Activated CD8-positive, alpha-beta memory T cell treated with anti-CD3 and anti-CD28 coated beads, Interleukin-2, amount 10 ng/mL, durations not matched to agents 7 days and 5 days (primary cell): ENCODE results near the gene RIPOR2. TPM values are rescaled to one million over a fixed set of nuclear protein-coding genes. Genes with fewer than 3 reads are reported as not detected.
A peak's percentile ranks its signal among the peaks of the same experiment; 100 is the strongest.

Experiments used
- ATAC-seq: fragments of 150-1000 bp; cut with Tn5 transposase; one replicate; pipeline ENCODE4 v1.10.0; 2021; ENCODE audit warnings: moderate library complexity
- CTCF ChIA-PET: fragments of 350-600 bp; sonication (Branson Sonifier 250); formaldehyde crosslinking; loops from one replicate; lab custom pipeline; 2021; ENCODE audit warnings: antibody characterized with exemption; lab: Charles Lee
- DNase-seq: peaks from one replicate; pipeline ENCODE4 v3.0.0-alpha.2; 2020
- H3K27ac Mint-ChIP-seq: one replicate; pipeline ENCODE4 v1.8.0; 2021; ENCODE audit warnings: mild to moderate bottlenecking, mixed read lengths
- H3K27me3 Mint-ChIP-seq: one replicate; pipeline ENCODE4 v1.8.0; 2021; ENCODE audit warnings: mixed read lengths
- H3K36me3 Mint-ChIP-seq: one replicate; pipeline ENCODE4 v1.8.0; 2021; ENCODE audit warnings: mild to moderate bottlenecking, mixed read lengths
- H3K4me1 Mint-ChIP-seq: one replicate; pipeline ENCODE4 v1.8.0; 2021; ENCODE audit warnings: mixed read lengths
- H3K4me3 Mint-ChIP-seq: one replicate; pipeline ENCODE4 v1.8.0; 2021; ENCODE audit warnings: mild to moderate bottlenecking, moderate library complexity, mixed read lengths
- H3K9me3 Mint-ChIP-seq: one replicate; pipeline ENCODE4 v1.8.0; 2022; ENCODE audit warnings: low read depth, mixed read lengths
- total RNA-seq, 2 experiments: library from RNA; stranded (reverse); gene quantifications; one replicate each; pipeline ENCODE4 v1.2.3, GENCODE V29; 2021

The RIPOR2 gene
- total RNA-seq, 2 experiments from 2014 or later = 53.4 to 104 TPM

DNA sequence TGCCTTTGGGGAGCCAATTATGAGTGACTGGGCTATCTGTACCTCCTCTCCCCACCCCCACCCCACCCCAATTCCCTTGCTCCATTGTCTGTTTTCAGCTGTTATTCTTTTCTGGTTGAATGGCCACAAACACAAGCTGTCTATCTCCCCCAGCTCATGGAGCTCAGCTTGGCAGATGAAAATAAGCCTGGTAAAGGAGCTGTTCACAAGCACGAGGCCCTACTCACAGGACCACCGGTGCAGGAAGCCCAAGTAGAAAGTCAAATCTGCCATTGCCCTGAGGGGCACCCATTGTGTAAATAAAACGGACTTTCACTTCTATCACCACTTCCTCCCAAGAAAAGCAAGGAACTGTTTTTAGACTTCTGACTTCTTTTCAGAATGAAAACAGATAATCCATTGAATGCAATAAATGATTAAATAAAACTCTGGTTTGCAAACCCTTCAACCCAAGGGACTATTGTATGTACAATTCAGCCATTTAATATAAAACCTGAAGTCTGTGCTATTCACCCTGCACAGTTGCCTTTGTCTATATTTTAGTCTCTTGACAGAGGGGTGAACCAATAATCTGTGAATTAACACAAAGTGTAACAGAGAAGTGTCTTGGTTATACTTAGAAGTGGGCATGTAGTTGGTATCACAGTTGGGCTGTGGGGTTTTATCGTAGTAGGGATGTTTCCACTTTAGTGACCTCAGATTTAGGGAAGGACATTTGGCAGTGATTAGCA is 27.7 kb downstream of the RIPOR2 start:
- H3K36me3 Mint-ChIP-seq = peaks cover 58% of the 10 kb centered on the region
- peak overlapping the region; percentile 75 for H3K27ac Mint-ChIP-seq
- CTCF ChIA-PET = interaction anchor here (0.7 to 7.1 kb wide), 9 partner anchors 9 to 115 kb away, joined by 3 to 72 read pairs (median 11); partner anchors contain the start of gene RIPOR2
- ATAC-seq = no peak
- H3K27me3 Mint-ChIP-seq = no peaks in the 10 kb centered on the region
- H3K9me3 Mint-ChIP-seq = peaks cover 1% of the 10 kb centered on the region
- H3K4me1 Mint-ChIP-seq = peaks cover 63% of the 10 kb centered on the region
- DNase-seq = peak; percentile 52
- H3K4me3 Mint-ChIP-seq = peak overlapping the region; percentile 79

DNA sequence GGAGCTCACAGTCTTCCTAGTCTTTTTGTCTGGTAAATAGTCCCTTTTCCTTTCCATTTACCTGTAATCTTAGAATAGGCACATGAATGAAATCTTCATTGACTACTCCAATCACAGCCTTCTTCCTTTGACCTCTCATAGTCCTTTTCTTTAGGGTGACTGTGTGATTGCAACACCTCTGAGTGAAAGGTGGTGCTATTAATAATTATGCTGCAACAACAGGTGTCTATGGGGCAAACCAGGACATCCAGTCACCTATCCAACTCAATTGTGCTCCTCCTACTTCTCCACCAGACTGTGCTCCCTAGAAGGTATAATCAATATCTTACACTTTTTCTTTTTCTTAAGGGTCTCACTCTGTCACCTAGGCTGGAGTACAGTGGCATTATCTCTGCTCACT is 29.4 kb downstream of the RIPOR2 start:
- DNase-seq (no peak), ATAC-seq (no peak)
- CTCF ChIA-PET = interaction anchor here (1.0 to 2.4 kb wide), 4 partner anchors 18 to 111 kb away, joined by 3 to 11 read pairs (median 4); no protein-coding TSS in a partner anchor
- H3K27me3 Mint-ChIP-seq = no peaks in the 10 kb centered on the region
- H3K4me1 Mint-ChIP-seq = peaks cover 61% of the 10 kb centered on the region
- no peak overlapping the region for H3K4me3 Mint-ChIP-seq
- peaks cover 58% of the 10 kb centered on the region for H3K36me3 Mint-ChIP-seq
- no peak overlapping the region for H3K27ac Mint-ChIP-seq
- H3K9me3 Mint-ChIP-seq = peaks cover 2% of the 10 kb centered on the region

DNA sequence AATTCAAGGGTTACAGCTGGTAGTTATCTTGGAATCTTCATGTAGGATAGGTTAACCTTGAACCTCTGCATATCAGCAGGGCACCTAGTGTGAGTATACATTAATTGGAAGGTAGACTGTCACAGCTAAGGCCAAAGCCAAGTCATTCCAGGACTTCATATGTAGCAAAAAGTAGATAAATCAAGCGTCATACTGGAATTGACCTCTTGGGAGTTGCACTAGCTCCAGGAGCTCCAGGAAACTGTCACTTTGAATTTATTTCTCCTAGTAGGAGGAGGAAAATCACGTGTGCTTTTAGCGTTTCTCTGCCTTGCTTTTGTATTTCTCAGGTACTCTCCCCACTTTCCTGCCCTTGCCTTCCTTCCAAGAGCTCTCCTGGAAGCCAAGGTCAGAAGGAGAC is 30.3 kb downstream of the RIPOR2 start:
- peaks cover 2% of the 10 kb centered on the region for H3K9me3 Mint-ChIP-seq
- peaks cover 64% of the 10 kb centered on the region for H3K4me1 Mint-ChIP-seq
- H3K27ac Mint-ChIP-seq = no peak overlapping the region
- DNase-seq = no peak
- CTCF ChIA-PET = interaction anchor here (0.5 to 2.4 kb wide), 7 partner anchors 19 to 166 kb away, joined by 3 to 11 read pairs (median 3); no protein-coding TSS in a partner anchor
- no peaks in the 10 kb centered on the region for H3K27me3 Mint-ChIP-seq
- H3K36me3 Mint-ChIP-seq = peaks cover 63% of the 10 kb centered on the region
- no peak for ATAC-seq
- H3K4me3 Mint-ChIP-seq = no peak overlapping the region

- Mint-ChIP-seq H3K27ac (no peak overlapping the region), H3K36me3 (peaks cover 67% of the 10 kb centered on the region), H3K4me1 (peaks cover 62% of the 10 kb centered on the region), H3K9me3 (peaks cover 2% of the 10 kb centered on the region), H3K27me3 (no peaks in the 10 kb centered on the region), H3K4me3 (no peak overlapping the region)
- CTCF ChIA-PET = interaction anchor here (0.9 kb wide), 1 partner anchor 48 kb away, joined by 3 read pairs; no protein-coding TSS in a partner anchor
- DNase-seq (no peak), ATAC-seq (no peak)
Observed at GRCh38 chr6:24903681-24904080, 32.1 kb downstream of the RIPOR2 start.

DNA sequence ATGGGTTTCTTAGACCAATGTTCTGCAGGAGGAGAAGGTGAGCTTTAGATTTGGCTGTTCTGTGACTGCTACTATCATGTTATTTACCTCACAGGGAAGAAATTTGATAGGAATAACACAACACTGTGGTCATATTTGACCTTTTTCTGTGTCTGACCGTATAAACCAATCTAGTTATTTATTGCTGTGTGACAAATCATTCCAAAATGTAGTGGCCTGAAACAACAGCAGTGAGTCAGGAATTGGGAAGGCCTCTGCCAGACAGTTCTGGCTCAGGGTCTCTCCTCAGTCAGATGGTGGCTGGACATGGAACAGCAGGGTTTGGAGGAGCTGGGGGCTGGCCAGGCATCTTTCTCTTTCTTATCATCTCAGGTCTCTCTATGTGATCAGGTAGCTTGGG is 33.0 kb downstream of the RIPOR2 start:
- no peak overlapping the region for H3K27ac Mint-ChIP-seq
- H3K4me1 Mint-ChIP-seq = peaks cover 60% of the 10 kb centered on the region
- no peak for DNase-seq
- no peaks in the 10 kb centered on the region for H3K27me3 Mint-ChIP-seq
- CTCF ChIA-PET = interaction anchor here (0.9 kb wide), 1 partner anchor 49 kb away, joined by 3 read pairs; no protein-coding TSS in a partner anchor
- H3K4me3 Mint-ChIP-seq = no peak overlapping the region
- H3K9me3 Mint-ChIP-seq = peaks cover 2% of the 10 kb centered on the region
- no peak for ATAC-seq
- H3K36me3 Mint-ChIP-seq = peaks cover 71% of the 10 kb centered on the region

GRCh38 chr6:24901698-24902328 is 33.9 kb downstream of the RIPOR2 start:
- peaks cover 72% of the 10 kb centered on the region for H3K36me3 Mint-ChIP-seq

DNA sequence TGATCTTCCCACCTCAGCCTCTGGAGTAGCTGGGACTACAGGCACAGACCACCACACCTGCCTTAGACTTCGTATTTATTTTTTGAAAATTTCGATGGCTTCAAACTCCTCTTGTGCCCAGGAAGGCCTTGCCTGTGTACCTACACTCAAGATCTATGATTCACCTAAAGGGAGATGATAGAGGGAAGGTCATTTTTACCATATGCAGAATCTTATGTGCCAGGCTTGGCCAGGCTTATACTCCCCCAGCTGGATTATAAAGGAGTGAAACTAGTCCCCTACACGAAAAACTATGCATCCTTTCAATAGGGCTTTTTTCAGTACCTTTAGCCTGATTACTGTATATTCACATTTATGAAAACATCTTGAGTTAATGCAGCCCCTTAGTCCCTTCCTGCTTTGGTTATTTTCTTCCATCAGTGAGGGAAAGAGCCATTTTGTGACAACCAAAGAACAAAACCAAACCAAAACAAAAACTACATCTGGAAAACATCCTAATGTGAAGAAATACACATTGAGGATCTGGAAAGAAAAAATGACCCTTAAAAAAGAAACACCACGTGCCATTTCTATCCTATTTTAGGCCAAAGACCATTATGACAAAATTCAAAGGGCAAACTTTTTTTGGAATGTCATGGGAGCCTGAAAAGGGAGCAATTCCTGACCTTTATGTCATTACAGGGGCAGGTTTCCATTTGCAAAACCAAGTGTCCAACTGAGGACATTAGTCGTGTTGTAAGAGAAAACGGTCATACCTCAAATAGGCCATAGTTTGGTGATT is 34.7 kb downstream of the RIPOR2 start:
- H3K4me3 Mint-ChIP-seq = peak overlapping the region; percentile 4
- DNase-seq (no peak), ATAC-seq (no peak)
- H3K36me3 Mint-ChIP-seq = peaks cover 70% of the 10 kb centered on the region
- peak overlapping the region; percentile 64 for H3K27ac Mint-ChIP-seq
- H3K4me1 Mint-ChIP-seq = peaks cover 53% of the 10 kb centered on the region
- H3K9me3 Mint-ChIP-seq = peaks cover 2% of the 10 kb centered on the region
- H3K27me3 Mint-ChIP-seq = no peaks in the 10 kb centered on the region
- CTCF ChIA-PET = interaction anchor here (1.2 to 3.4 kb wide), 4 partner anchors 9 to 126 kb away, joined by 3 to 20 read pairs (median 4); no protein-coding TSS in a partner anchor

More at GRCh38 chr6:24901698-24902328, 33.9 kb downstream of the RIPOR2 start:
- ATAC-seq (no peak), DNase-seq (no peak)
- peaks cover 2% of the 10 kb centered on the region for H3K9me3 Mint-ChIP-seq
- no peaks in the 10 kb centered on the region for H3K27me3 Mint-ChIP-seq
- peak overlapping the region; percentile 50 for H3K27ac Mint-ChIP-seq
- CTCF ChIA-PET = no interaction called here
- H3K4me3 Mint-ChIP-seq = no peak overlapping the region
- peaks cover 53% of the 10 kb centered on the region for H3K4me1 Mint-ChIP-seq

DNA sequence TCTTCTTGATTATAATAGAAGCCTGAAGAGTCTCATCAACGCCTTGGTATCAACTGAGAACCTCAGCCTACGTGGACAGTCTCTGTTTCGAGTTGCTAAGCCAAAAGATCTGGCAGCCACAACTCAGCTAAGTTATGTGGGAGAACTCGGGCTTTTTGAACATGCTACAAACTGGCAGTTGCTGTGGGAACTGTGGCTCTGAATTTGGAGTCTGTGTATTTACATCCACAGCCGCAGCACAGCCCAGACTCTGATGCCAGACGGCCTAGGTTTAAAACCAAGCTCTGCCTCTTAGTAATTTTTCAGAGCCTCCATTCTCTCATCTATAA is 35.8 kb downstream of the RIPOR2 start:
- DNase-seq = no peak
- ATAC-seq = peak; percentile 48
- Mint-ChIP-seq H3K36me3 (peaks cover 65% of the 10 kb centered on the region), H3K27ac (peak overlapping the region; percentile 57), H3K4me1 (peaks cover 55% of the 10 kb centered on the region), H3K9me3 (peaks cover 2% of the 10 kb centered on the region), H3K4me3 (no peak overlapping the region), H3K27me3 (no peaks in the 10 kb centered on the region)
- CTCF ChIA-PET = interaction anchor here (0.9 to 3.4 kb wide), 8 partner anchors 9 to 127 kb away, joined by 3 to 20 read pairs (median 3); no protein-coding TSS in a partner anchor

DNA sequence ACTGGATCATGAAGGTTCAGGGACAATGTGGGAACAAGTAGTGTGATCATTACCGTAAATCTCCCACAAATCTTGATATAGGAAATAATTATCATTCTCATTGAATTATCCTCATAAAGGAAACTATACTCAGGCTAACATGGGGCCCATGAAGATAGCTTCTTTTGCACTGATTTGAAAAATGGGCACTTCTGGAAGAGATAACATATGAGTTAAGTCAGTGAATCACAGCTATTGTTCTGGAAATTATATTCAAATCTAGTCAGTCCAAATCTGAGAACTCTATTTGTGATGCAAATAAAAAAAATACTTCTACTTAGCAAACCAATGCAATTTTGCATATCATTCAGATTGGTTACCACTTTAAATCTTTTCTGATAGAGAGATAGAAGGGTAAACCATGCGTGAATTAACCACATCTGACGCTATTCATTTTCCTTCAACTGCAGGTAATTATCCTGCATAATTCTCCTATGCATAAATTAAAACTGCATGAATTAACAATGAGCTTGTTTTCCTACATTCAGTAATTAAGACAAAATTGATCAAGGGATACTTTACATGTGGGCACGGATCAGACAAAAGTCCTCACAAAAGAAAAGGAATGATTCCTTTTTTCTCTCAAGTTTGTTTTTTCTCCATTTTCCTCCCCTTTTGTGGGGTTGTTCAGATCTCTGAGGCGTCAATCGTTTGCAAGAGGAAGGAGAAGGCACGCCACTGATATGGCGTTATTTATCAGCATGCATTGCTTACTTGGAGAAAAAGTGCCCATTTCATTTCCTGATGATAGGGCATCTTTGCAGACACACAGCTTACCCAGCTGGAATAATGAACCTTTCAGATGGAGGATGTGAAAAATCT is 36.4 kb downstream of the RIPOR2 start:
- DNase-seq = no peak
- peak overlapping the region; percentile 57 for H3K27ac Mint-ChIP-seq
- H3K36me3 Mint-ChIP-seq = peaks cover 65% of the 10 kb centered on the region
- peaks cover 55% of the 10 kb centered on the region for H3K4me1 Mint-ChIP-seq
- H3K9me3 Mint-ChIP-seq = peaks cover 2% of the 10 kb centered on the region
- no peak overlapping the region for H3K4me3 Mint-ChIP-seq
- ATAC-seq = no peak
- CTCF ChIA-PET = interaction anchor here (0.9 to 3.4 kb wide), 11 partner anchors 8 to 118 kb away, joined by 3 to 20 read pairs (median 4); no protein-coding TSS in a partner anchor
- H3K27me3 Mint-ChIP-seq = no peaks in the 10 kb centered on the region

GRCh38 chr6:24898676-24899075 is 37.1 kb downstream of the RIPOR2 start:
- H3K27me3 Mint-ChIP-seq = no peaks in the 10 kb centered on the region
- no peak overlapping the region for H3K4me3 Mint-ChIP-seq
- peaks cover 51% of the 10 kb centered on the region for H3K4me1 Mint-ChIP-seq
- CTCF ChIA-PET = interaction anchor here (0.9 to 3.4 kb wide), 8 partner anchors 11 to 119 kb away, joined by 3 to 20 read pairs (median 4); no protein-coding TSS in a partner anchor
- ATAC-seq (no peak), DNase-seq (no peak)
- peaks cover 64% of the 10 kb centered on the region for H3K36me3 Mint-ChIP-seq
- peaks cover 2% of the 10 kb centered on the region for H3K9me3 Mint-ChIP-seq
- H3K27ac Mint-ChIP-seq = no peak overlapping the region

GRCh38 chr6:24897186-24897585 is 38.6 kb downstream of the RIPOR2 start:
- Mint-ChIP-seq H3K9me3 (no peaks in the 10 kb centered on the region), H3K4me3 (no peak overlapping the region), H3K4me1 (peaks cover 48% of the 10 kb centered on the region), H3K36me3 (peaks cover 62% of the 10 kb centered on the region), H3K27me3 (no peaks in the 10 kb centered on the region), H3K27ac (no peak overlapping the region)
- ATAC-seq = no peak
- CTCF ChIA-PET = interaction anchor here (1.0 kb wide), 1 partner anchor 10 kb away, joined by 3 read pairs; no protein-coding TSS in a partner anchor
- no peak for DNase-seq

GRCh38 chr6:24893342-24893850 is 42.4 kb downstream of the RIPOR2 start:
- no peak for ATAC-seq
- Mint-ChIP-seq H3K36me3 (peaks cover 44% of the 10 kb centered on the region), H3K27ac (no peak overlapping the region), H3K4me1 (peaks cover 26% of the 10 kb centered on the region), H3K4me3 (no peak overlapping the region), H3K27me3 (no peaks in the 10 kb centered on the region), H3K9me3 (no peaks in the 10 kb centered on the region)
- CTCF ChIA-PET = no interaction called here
- no peak for DNase-seq
